GM18519 (cell line): ENCODE data around the gene CDH23.

Experiments
- ATAC-seq: cut with Tn5 transposase; IDR thresholded peaks from one replicate; pipeline ENCODE4 v1.9.1; 2021; ENCODE audit warnings: mild to moderate bottlenecking, moderate library complexity; ENCODE audit not compliant: unreplicated experiment, low FRiP score

The CDH23 gene

GRCh38 chr10:71744897-71745663 is 348.4 kb downstream of the CDH23 start:
- ATAC-seq, result no peak

DNA sequence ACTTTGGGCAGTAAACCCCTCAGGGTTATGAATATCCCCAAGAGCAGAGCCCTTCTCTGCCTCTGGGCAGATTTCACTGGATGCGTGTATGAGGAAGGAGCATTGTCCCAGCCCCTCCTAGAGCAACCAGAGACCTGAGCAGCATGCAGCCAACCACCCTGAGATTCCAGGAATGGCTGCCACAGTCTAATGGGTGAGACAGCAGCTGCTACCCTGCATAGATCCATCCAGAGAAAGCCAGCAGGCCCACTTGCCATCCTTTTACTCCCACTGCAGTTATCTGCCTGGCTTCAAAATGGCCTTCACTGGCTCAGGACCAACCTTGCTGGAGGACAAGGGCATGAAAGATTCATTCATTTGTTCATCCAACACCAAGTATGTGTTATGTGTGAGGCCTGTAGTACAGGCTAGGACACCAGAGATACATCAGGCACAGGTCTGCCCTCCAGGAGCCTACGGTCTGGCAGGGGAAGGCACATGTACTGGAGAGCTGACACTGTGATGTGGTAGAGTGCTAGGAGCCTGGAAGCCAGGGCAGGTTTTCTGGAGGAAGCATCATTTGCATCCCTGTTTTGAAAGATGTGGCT is 349.0 kb downstream of the CDH23 start:
- no peak for ATAC-seq

GRCh38 chr10:71746344-71747037 is 349.8 kb downstream of the CDH23 start:
- no peak for ATAC-seq

GRCh38 chr10:71747039-71747531 is 350.4 kb downstream of the CDH23 start:
- ATAC-seq, result no peak

DNA sequence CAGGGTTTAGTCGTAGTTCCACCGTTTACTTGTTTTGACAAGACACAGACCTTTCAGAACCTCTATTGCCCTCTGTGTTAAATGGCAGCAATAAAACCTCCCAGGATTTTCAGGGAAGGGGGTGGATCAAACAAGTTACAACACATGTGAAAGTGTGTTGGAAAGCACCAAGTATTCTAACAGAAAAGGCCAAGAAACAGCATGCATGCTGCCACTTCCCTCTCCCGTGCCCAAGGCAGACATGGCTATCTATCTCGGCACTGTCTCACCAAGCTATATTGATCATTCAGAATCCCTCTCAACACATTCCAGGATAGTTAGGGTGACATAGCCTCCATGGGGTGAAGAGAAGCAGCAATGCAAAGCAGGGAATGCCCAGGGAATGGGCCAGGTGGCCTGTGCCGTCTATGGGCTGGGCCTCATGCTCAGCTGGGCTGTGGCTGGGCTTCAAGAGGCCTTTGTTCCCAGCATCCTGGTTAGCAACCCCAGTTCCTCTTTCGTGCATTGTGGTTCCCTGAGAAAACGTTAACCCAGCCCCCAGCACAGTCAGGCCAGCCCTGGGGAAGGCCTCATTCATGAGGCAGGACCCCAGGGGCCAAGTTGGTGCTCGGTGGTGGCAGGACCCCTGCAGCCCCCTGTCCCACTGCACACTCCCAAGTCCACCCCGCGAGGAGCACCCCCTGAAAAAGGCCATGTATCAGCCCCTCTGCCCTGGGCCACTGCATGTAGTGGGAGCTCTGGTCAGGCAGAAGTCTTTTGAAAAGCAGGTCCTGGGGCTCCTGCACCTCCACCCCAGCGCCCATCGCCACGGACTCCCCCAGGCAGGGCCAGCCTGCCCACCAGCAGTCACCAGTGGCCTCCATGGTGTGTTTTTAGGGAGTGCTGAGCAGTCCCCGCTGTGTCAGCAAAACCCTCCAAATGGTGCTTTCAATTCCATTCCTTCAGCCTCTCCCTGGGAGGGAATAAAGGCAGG is 351.1 kb downstream of the CDH23 start:
- ATAC-seq, result no peak

GRCh38 chr10:71748671-71749191 is 352.0 kb downstream of the CDH23 start:
- no peak for ATAC-seq

DNA sequence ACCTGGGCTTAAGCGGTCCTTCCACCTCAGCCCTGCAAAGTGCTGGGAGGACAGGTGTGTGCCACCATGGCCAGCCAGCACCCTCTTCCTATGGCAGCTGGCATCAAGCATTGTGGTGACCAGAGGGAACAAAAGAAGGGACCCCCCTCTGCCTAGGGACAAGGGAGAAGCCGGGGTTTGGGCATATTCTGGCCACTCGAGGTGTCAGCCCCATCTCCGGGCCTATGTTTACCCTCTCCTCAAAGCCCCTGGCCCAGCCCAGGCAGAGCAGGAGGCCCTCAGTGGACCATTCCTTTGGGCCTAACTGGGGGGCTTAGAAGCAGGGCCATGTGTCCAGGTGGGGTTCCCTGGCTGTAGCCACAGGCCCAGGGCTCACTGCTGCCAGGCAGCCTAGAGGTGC is 352.7 kb downstream of the CDH23 start:
- ATAC-seq, result no peak

DNA sequence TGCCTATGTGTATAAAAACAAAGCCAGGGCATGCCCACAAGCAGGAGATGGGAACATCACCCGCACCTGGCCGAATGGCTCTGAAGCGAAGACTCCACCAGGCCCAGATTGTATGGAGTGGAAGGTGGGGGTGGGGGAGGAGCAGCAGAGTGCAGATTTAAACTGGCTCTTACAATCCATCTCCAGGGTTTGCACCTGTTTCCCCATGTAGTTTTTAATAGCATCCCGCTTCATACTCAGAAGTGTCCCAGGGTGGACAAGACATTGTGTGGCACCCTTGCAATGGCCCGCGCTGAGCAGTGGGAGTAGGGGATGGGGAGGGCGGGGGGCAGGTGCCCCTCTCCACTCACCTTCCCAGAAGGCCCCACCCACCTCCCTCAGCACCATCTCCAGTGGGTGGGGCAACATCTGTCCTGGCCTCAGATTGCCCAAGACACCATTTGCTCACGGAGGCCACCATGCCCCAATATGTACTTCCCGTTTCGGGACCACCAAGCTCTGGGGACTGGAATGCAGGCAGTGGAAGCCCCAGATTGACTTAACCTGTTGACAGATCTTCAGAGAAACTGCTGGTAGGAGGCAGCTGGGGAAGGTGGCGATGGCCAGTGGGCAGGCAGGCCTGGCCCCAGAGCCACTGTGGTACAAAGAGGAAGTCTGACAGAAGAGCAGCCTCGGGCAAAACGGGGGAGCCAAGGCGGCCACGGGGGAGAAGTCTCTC is 353.6 kb downstream of the CDH23 start:
- ATAC-seq, result no peak

GRCh38 chr10:71750986-71751385 is 354.3 kb downstream of the CDH23 start:
- no peak for ATAC-seq

- no peak for ATAC-seq
These were observed 354.9 kb downstream of the CDH23 start for GRCh38 chr10:71751515-71752224.

DNA sequence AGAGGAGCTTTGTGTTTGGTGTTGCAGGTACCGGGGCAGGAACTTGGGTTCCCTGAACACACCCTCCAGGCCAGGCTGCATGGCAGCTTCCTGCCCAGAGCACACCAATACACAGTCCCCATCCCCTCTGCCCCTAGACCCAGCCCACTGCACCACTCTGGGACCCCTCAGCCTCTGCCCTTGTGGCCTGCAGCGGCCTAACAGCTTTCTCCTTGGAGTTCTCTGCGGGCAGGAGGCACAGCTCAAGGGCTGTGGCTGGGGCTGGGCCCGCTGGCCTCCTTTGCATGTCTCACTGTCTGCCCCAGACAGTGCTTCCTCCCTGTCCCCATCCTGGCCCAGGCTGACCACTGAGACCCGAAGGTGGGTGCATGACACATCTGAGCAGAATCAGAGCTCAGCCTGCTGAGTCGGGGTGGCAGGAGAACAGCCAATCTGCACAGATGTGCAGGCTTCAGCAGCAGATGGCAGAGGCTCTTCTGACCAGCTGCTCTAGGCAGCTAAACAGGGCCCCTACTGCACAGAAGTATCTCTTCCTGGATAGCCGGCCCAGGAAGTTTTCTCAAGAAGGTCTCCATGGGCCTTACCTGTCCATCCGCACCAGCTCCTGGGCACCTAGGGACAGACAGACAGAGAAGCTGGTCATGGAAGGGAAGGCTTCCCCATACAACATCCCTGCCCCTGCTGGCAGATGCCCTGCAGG is 355.8 kb downstream of the CDH23 start:
- no peak for ATAC-seq

- no peak for ATAC-seq
These were observed 356.6 kb downstream of the CDH23 start for GRCh38 chr10:71753091-71753959.

DNA sequence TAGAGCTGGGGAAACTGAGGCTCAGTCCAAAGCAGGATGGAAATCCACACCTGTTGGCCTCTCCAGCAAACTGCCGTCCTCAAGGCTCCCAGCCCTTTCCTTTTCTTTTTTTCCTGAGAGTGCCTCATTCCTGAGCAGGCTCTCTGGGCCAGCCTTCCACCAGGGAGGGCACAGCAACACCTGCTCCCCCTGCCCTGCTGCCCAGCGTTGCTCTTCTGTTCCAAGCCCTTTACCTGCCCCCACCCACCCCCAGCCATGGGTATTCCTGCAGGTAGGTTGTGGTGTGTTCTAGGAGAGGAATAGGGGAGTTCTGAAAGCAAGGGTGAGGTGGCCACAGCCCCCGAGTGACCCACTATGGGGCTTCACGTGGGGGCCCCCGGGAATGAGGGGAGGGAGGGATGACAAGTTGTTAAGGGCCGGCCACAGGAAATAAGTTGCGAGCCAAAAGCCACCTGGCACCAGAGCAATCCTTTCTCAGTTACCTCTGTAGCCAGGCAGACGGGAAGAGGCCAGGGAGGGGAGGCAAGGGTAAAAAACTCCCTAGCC is 357.3 kb downstream of the CDH23 start:
- no peak for ATAC-seq

GRCh38 chr10:71754562-71754961 is 357.8 kb downstream of the CDH23 start:
- ATAC-seq, result no peak

DNA sequence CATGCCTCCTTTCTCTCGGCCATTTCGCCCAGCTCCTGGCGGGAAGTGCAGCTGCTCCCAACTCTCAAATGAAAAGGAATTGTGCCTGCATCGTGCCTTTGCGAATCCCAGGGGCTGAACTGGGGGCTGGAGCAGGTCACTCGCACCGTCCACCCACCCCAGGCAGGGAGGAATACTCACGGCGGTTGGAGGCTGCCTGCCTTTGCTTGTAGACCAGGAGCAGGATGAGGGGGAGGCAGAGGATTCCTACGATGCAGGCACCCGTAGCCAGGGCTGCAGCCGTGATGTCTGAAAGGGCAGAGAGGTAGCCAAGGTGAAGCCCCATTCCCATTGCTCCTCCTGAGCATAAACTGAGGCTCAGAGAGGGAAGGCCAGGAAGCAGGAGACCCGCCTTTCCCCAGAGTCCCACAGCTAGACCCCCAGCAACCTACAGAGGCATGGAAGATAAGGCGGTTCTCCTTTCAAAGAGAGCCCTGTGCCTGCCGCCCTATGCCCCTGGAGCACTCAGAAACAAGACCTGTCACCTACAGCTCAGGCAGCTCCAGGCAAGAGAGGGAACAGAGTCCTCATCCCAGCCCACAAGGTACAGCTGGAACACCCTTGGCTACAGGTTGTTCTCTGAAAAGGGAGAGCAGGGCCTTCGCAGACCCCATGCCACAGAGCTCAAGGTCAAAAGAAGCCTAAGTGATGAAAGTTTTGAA is 358.6 kb downstream of the CDH23 start:
- ATAC-seq, result no peak
